Kidney (tissue), 14 donors: ENCODE data around the gene FHAD1. TPM values are rescaled to one million over a fixed set of nuclear protein-coding genes. Genes with fewer than 3 reads are reported as not detected.

Source experiments
- DNase-seq, 5 donors: peaks; one replicate each; pipeline ENCODE4 v3.0.0-alpha.2; 2013 to 2020
- FAIRE-seq: peaks from 2 replicates; lab custom pipeline; 2012; peaks lifted over from hg19 to GRCh38; lab: Jason Lieb, UNC
- H3K27ac ChIP-seq, 2 donors: one replicate each; pipeline ENCODE4 v1.7.0; 2013; ENCODE audit warnings: low read depth in 2 of 2, low read length in 2 of 2, inconsistent platforms in 1 of 2
- H3K27me3 ChIP-seq: one replicate; pipeline ENCODE4 v1.7.1; 2013; ENCODE audit warnings: low read length, inconsistent platforms; ENCODE audit not compliant: control insufficient read depth, insufficient read depth
- H3K36me3 ChIP-seq, 3 donors: one replicate each; pipeline versions ENCODE4 v1.7.0 to v1.7.1; 2013; ENCODE audit warnings: low read length in 3 of 3, control low read depth in 1 of 3, inconsistent platforms in 1 of 3; ENCODE audit not compliant: insufficient read depth in 3 of 3, control insufficient read depth in 2 of 3
- H3K4me1 ChIP-seq, 3 donors: one replicate each; pipeline versions ENCODE4 v1.7.0 to v1.7.1; 2013; ENCODE audit warnings: low read length in 3 of 3, inconsistent platforms in 1 of 3, low read depth in 1 of 3; ENCODE audit not compliant: control insufficient read depth in 2 of 3, insufficient read depth in 2 of 3
- H3K4me3 ChIP-seq, 3 donors: one replicate each; pipeline versions ENCODE4 v1.7.0 to v1.8.1; 2013; ENCODE audit warnings: low read length in 3 of 3, control low read depth in 1 of 3, inconsistent platforms in 1 of 3
- H3K9ac ChIP-seq, 3 donors: one replicate each; pipeline versions ENCODE4 v1.7.0 to v1.7.1; 2013; ENCODE audit warnings: low read length in 3 of 3, control low read depth in 1 of 3, inconsistent platforms in 1 of 3
- H3K9me3 ChIP-seq, 3 donors: one replicate each; pipeline versions ENCODE4 v1.7.0 to v1.7.1; 2013; ENCODE audit warnings: low read length in 3 of 3, control low read depth in 1 of 3, inconsistent platforms in 1 of 3; ENCODE audit not compliant: control insufficient read depth in 2 of 3, insufficient read depth in 1 of 3
- CTCF ChIP-seq: IDR thresholded peaks from 3 replicates; pipeline ENCODE4 v1.5.1; 2012; ENCODE audit warnings: mild to moderate bottlenecking, moderate library complexity, borderline replicate concordance; ENCODE audit not compliant: insufficient read depth; ENCODE audit errors: extremely low read depth
- intact Hi-C: fragments of 100-400 bp; cut with DNase I; formaldehyde crosslinking; loops from one replicate; pipeline ENCODE4 v1.11.1; 2022
- polyA plus RNA-seq: library from polyadenylated mRNA; stranded (reverse); fragments of 350-450 nt; fragmentation: Illumina TruSeq; extraction: RNeasy Lipid Tissue Mini Kit (QIAGEN cat#74804); gene quantifications from one replicate; pipeline ENCODE4 v1.2.3, GENCODE V29; 2014; ENCODE audit warnings: low read depth, low replicate concordance; ENCODE audit not compliant: insufficient read depth
- total RNA-seq: library from RNA; stranded (reverse); fragmentation: NEBNext Ultra II Directional; extraction: Animal tissue kit (Norgen Biotek cat#: 25700); gene quantifications from one replicate; pipeline ENCODE4 v1.2.1, GENCODE V29; 2021
- donor health status: control.
- donor health status: control.
- donor health status: control.
- donor health status: control.
- donor health status: control.
- donor health status: DM: yes; HTN: yes; CAD: no.
- donor health status: Normal renal cell carcinoma (clear cell type).

FHAD1 gene
- total and polyA plus RNA-seq, 2 donors from 2014 or later, result 0.84 to 4.2 TPM

- no peak for DNase-seq
- Histone ChIP-seq H3K27me3 (no peaks in the 10 kb centered on the region), H3K9me3 (no peaks in the 10 kb centered on the region), H3K27ac (no peak overlapping the region), H3K36me3 (no peaks in the 10 kb centered on the region), H3K4me3 (no peak overlapping the region), H3K4me1 (peaks cover 0 to 9% (median 4%) of the 10 kb centered on the region in 3 donors), H3K9ac (no peak overlapping the region)
- no peak for FAIRE-seq
- no peak for TF ChIP-seq CTCF
- intact Hi-C loops, result no loop called here
These were observed 123.2 kb downstream of the FHAD1 start for GRCh38 chr1:15370268-15370667.

GRCh38 chr1:15370781-15371520, 123.9 kb downstream of the FHAD1 start:
- Histone ChIP-seq H3K4me1 (peaks cover 0 to 9% (median 4%) of the 10 kb centered on the region in 3 donors), H3K4me3 (no peak overlapping the region), H3K27me3 (no peaks in the 10 kb centered on the region), H3K9ac (no peak overlapping the region), H3K9me3 (no peaks in the 10 kb centered on the region), H3K36me3 (no peaks in the 10 kb centered on the region), H3K27ac (peak overlapping the region in 1 of 2 donors; percentile 20)
- no peak for DNase-seq
- no peak for TF ChIP-seq CTCF
- intact Hi-C loops, result no loop called here
- no peak for FAIRE-seq

- intact Hi-C loops, result no loop called here
- Histone ChIP-seq H3K27ac (no peak overlapping the region), H3K9me3 (no peaks in the 10 kb centered on the region), H3K9ac (no peak overlapping the region), H3K4me3 (no peak overlapping the region), H3K4me1 (peaks cover 0 to 9% (median 4%) of the 10 kb centered on the region in 3 donors), H3K36me3 (no peaks in the 10 kb centered on the region), H3K27me3 (no peaks in the 10 kb centered on the region)
- DNase-seq (no peak), FAIRE-seq (no peak)
- TF ChIP-seq CTCF, result no peak
These were observed 124.9 kb downstream of the FHAD1 start for GRCh38 chr1:15371610-15372545.
